DND-41 (cell line): ENCODE results near the gene C1orf116.
A peak's percentile ranks its signal among the peaks of the same experiment; 100 is the strongest.

Experiments
- ATAC-seq: fragments of 200-7000 bp; cut with Tn5 transposase; 3 replicates; pipeline ENCODE4 v1.9.1; 2021; ENCODE audit warnings: low read depth; ENCODE audit not compliant: insufficient read depth
- DNase-seq: peaks from one replicate; pipeline ENCODE4 v3.0.0-alpha.2; 2020
- H2AFZ ChIP-seq: 2 replicates; pipeline ENCODE4 v1.6.0; 2012; ENCODE audit warnings: low read depth, low read length
- H3K27ac ChIP-seq: 2 replicates; pipeline ENCODE4 v1.5.1; 2012; ENCODE audit warnings: low read length, inconsistent platforms
- H3K27me3 ChIP-seq: fragments of 200-600 bp; sonication (generic); 2 replicates; pipeline ENCODE4 v1.6.0; 2012; ENCODE audit warnings: low read length, mild to moderate bottlenecking, inconsistent platforms; ENCODE audit not compliant: insufficient read depth, poor library complexity
- H3K36me3 ChIP-seq: 2 replicates; pipeline ENCODE4 v1.5.1; 2012; ENCODE audit warnings: low read length, inconsistent platforms; ENCODE audit not compliant: insufficient read depth
- H3K4me1 ChIP-seq: 2 replicates; pipeline ENCODE4 v1.5.1; 2012; ENCODE audit warnings: mild to moderate bottlenecking, low read length; ENCODE audit not compliant: insufficient read depth
- H3K4me2 ChIP-seq: 2 replicates; pipeline ENCODE4 v1.6.0; 2012; ENCODE audit warnings: mild to moderate bottlenecking, moderate library complexity, low read length, inconsistent platforms; ENCODE audit not compliant: insufficient read depth
- H3K4me3 ChIP-seq, 2 experiments: fragments of 200-600 bp in 1 of 2; shearing (Covaris generic) in 1 of 2; 2 replicates each; pipeline ENCODE4 v1.5.1; 2012 to 2016; ENCODE audit warnings: inconsistent platforms in 2 of 2, low read length in 2 of 2, mild to moderate bottlenecking in 2 of 2, low read depth in 1 of 2, moderate library complexity in 1 of 2
- H3K79me2 ChIP-seq: 2 replicates; pipeline ENCODE4 v1.6.0; 2012; ENCODE audit warnings: low read length, inconsistent platforms; ENCODE audit not compliant: insufficient read depth
- H3K9ac ChIP-seq: 2 replicates; pipeline ENCODE4 v1.6.0; 2012; ENCODE audit warnings: low read depth, mild to moderate bottlenecking, inconsistent platforms, low read length, moderate library complexity
- H3K9me3 ChIP-seq: 2 replicates; pipeline ENCODE4 v1.5.1; 2012; ENCODE audit warnings: low read length, moderate library complexity, mild to moderate bottlenecking, inconsistent platforms; ENCODE audit not compliant: insufficient read depth, severe bottlenecking
- H4K20me1 ChIP-seq: 2 replicates; pipeline ENCODE4 v1.6.0; 2012; ENCODE audit warnings: low read length; ENCODE audit not compliant: insufficient read depth
- CTCF ChIP-seq: IDR thresholded peaks from 2 replicates; pipeline ENCODE4 v1.5.1; 2012; ENCODE audit warnings: borderline replicate concordance, low read length, moderate library complexity, mild to moderate bottlenecking; ENCODE audit not compliant: poor library complexity, severe bottlenecking; ENCODE audit errors: extremely low read depth
- EZH2 ChIP-seq: IDR thresholded peaks from 3 replicates; pipeline ENCODE4 v1.6.1; 2012; ENCODE audit warnings: borderline replicate concordance, low read depth, mild to moderate bottlenecking, moderate library complexity, low read length, inconsistent platforms; ENCODE audit not compliant: severe bottlenecking

C1orf116 gene

GRCh38 chr1:207006914-207007313, 25.6 kb downstream of the C1orf116 start:
- no peaks in the 10 kb centered on the region for H4K20me1 ChIP-seq
- ATAC-seq (no peak), DNase-seq (no peak)
- H3K4me2 ChIP-seq = no peak overlapping the region
- H3K9ac ChIP-seq = no peak overlapping the region
- H3K4me3 ChIP-seq = no peak overlapping the region
- H3K27me3 ChIP-seq = peaks cover 23% of the 10 kb centered on the region
- H3K27ac ChIP-seq = no peak overlapping the region
- TF ChIP-seq EZH2 = no peak
- no peak for TF ChIP-seq CTCF
- no peak overlapping the region for H2AFZ ChIP-seq
- no peaks in the 10 kb centered on the region for H3K36me3 ChIP-seq
- H3K9me3 ChIP-seq = no peaks in the 10 kb centered on the region
- no peaks in the 10 kb centered on the region for H3K4me1 ChIP-seq
- H3K79me2 ChIP-seq = no peaks in the 10 kb centered on the region

- H3K4me3 ChIP-seq = no peak overlapping the region
- no peak for TF ChIP-seq CTCF
- no peaks in the 10 kb centered on the region for H4K20me1 ChIP-seq
- H3K36me3 ChIP-seq = no peaks in the 10 kb centered on the region
- no peak overlapping the region for H2AFZ ChIP-seq
- H3K9ac ChIP-seq = no peak overlapping the region
- H3K9me3 ChIP-seq = no peaks in the 10 kb centered on the region
- peaks cover 21% of the 10 kb centered on the region for H3K27me3 ChIP-seq
- H3K79me2 ChIP-seq = no peaks in the 10 kb centered on the region
- H3K27ac ChIP-seq = no peak overlapping the region
- DNase-seq (no peak), ATAC-seq (no peak)
- H3K4me1 ChIP-seq = no peaks in the 10 kb centered on the region
- H3K4me2 ChIP-seq = no peak overlapping the region
Measured at GRCh38 chr1:207006083-207006482, 26.5 kb downstream of the C1orf116 start.

- Histone ChIP-seq H3K27ac (no peak overlapping the region), H3K4me3 (no peak overlapping the region), H3K79me2 (no peaks in the 10 kb centered on the region), H3K4me2 (no peak overlapping the region), H4K20me1 (no peaks in the 10 kb centered on the region), H3K36me3 (no peaks in the 10 kb centered on the region), H2AFZ (no peak overlapping the region), H3K4me1 (no peaks in the 10 kb centered on the region), H3K9me3 (no peaks in the 10 kb centered on the region), H3K9ac (no peak overlapping the region), H3K27me3 (peaks cover 17% of the 10 kb centered on the region)
- peak; percentile 89 for TF ChIP-seq CTCF
- no peak for TF ChIP-seq EZH2
- ATAC-seq (peak; percentile 85), DNase-seq (peak; percentile 52)
Measured at GRCh38 chr1:207004931-207005830, 27.4 kb downstream of the C1orf116 start.

- Histone ChIP-seq H3K4me1 (no peaks in the 10 kb centered on the region), H3K9me3 (no peaks in the 10 kb centered on the region), H3K36me3 (no peaks in the 10 kb centered on the region), H2AFZ (no peak overlapping the region), H3K4me3 (no peak overlapping the region), H4K20me1 (no peaks in the 10 kb centered on the region), H3K9ac (no peak overlapping the region), H3K4me2 (no peak overlapping the region), H3K27ac (no peak overlapping the region), H3K27me3 (peaks cover 6% of the 10 kb centered on the region), H3K79me2 (no peaks in the 10 kb centered on the region)
- no peak for TF ChIP-seq CTCF
- TF ChIP-seq EZH2 = no peak
- ATAC-seq (no peak), DNase-seq (no peak)
Measured at GRCh38 chr1:207003210-207003609, 29.3 kb downstream of the C1orf116 start.
